Measurements from ENCODE around the gene BTBD6. TPM values are rescaled to one million over a fixed set of nuclear protein-coding genes. Genes with fewer than 3 reads are reported as not detected.

BTBD6 gene
- total RNA-seq, 1 donor from 2014 or later, result 38.8 TPM

- H3K4me3 Mint-ChIP-seq, result no peak overlapping the region
- no peaks in the 10 kb centered on the region for H3K9me3 Mint-ChIP-seq
- no peak overlapping the region for H3K27ac Mint-ChIP-seq
- H3K27me3 Mint-ChIP-seq, result no peaks in the 10 kb centered on the region
- DNase-seq (ENCODE audit: extremely low spot score, unreplicated experiment), result no peak
- TF ChIP-seq, protein P1, sequence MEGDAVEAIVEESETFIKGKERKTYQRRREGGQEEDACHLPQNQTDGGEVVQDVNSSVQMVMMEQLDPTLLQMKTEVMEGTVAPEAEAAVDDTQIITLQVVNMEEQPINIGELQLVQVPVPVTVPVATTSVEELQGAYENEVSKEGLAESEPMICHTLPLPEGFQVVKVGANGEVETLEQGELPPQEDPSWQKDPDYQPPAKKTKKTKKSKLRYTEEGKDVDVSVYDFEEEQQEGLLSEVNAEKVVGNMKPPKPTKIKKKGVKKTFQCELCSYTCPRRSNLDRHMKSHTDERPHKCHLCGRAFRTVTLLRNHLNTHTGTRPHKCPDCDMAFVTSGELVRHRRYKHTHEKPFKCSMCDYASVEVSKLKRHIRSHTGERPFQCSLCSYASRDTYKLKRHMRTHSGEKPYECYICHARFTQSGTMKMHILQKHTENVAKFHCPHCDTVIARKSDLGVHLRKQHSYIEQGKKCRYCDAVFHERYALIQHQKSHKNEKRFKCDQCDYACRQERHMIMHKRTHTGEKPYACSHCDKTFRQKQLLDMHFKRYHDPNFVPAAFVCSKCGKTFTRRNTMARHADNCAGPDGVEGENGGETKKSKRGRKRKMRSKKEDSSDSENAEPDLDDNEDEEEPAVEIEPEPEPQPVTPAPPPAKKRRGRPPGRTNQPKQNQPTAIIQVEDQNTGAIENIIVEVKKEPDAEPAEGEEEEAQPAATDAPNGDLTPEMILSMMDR (conservative IDR thresholded peaks at IDR 0.05), result no peak
- H3K4me1 Mint-ChIP-seq (ENCODE audit: unreplicated experiment), result peaks cover 14% of the 10 kb centered on the region
- H3K36me3 Mint-ChIP-seq, result peaks cover 18% of the 10 kb centered on the region
Measured at GRCh38 chr14:105226198-105226597, 22.1 kb upstream of the BTBD6 start.

GRCh38 chr14:105227346-105227745 lies 21.0 kb upstream of the BTBD6 start:
- Mint-ChIP-seq H3K9me3 (no peaks in the 10 kb centered on the region), H3K36me3 (peaks cover 11% of the 10 kb centered on the region), H3K4me3 (no peak overlapping the region), H3K4me1 (ENCODE audit: unreplicated experiment) (peaks cover 14% of the 10 kb centered on the region), H3K27ac (no peak overlapping the region), H3K27me3 (no peaks in the 10 kb centered on the region)
- no peak for DNase-seq (ENCODE audit: extremely low spot score, unreplicated experiment)
- TF ChIP-seq, protein P1 (conservative IDR thresholded peaks at IDR 0.05), result no peak

GRCh38 chr14:105228562-105228961 lies 19.8 kb upstream of the BTBD6 start:
- no peak for DNase-seq (ENCODE audit: extremely low spot score, unreplicated experiment)
- TF ChIP-seq, protein P1 (conservative IDR thresholded peaks at IDR 0.05), result no peak
- H3K27me3 Mint-ChIP-seq, result no peaks in the 10 kb centered on the region
- no peaks in the 10 kb centered on the region for H3K9me3 Mint-ChIP-seq
- H3K27ac Mint-ChIP-seq, result no peak overlapping the region
- no peak overlapping the region for H3K4me3 Mint-ChIP-seq
- H3K36me3 Mint-ChIP-seq, result peaks cover 5% of the 10 kb centered on the region
- peaks cover 8% of the 10 kb centered on the region for H3K4me1 Mint-ChIP-seq (ENCODE audit: unreplicated experiment)

GRCh38 chr14:105229099-105229655 lies 19.2 kb upstream of the BTBD6 start:
- TF ChIP-seq, protein P1 (conservative IDR thresholded peaks at IDR 0.05), result no peak
- H3K9me3 Mint-ChIP-seq, result no peaks in the 10 kb centered on the region
- peaks cover 5% of the 10 kb centered on the region for H3K36me3 Mint-ChIP-seq
- H3K27ac Mint-ChIP-seq, result no peak overlapping the region
- no peak for DNase-seq (ENCODE audit: extremely low spot score, unreplicated experiment)
- H3K27me3 Mint-ChIP-seq, result no peaks in the 10 kb centered on the region
- H3K4me1 Mint-ChIP-seq (ENCODE audit: unreplicated experiment), result peaks cover 5% of the 10 kb centered on the region
- H3K4me3 Mint-ChIP-seq, result no peak overlapping the region

DNA sequence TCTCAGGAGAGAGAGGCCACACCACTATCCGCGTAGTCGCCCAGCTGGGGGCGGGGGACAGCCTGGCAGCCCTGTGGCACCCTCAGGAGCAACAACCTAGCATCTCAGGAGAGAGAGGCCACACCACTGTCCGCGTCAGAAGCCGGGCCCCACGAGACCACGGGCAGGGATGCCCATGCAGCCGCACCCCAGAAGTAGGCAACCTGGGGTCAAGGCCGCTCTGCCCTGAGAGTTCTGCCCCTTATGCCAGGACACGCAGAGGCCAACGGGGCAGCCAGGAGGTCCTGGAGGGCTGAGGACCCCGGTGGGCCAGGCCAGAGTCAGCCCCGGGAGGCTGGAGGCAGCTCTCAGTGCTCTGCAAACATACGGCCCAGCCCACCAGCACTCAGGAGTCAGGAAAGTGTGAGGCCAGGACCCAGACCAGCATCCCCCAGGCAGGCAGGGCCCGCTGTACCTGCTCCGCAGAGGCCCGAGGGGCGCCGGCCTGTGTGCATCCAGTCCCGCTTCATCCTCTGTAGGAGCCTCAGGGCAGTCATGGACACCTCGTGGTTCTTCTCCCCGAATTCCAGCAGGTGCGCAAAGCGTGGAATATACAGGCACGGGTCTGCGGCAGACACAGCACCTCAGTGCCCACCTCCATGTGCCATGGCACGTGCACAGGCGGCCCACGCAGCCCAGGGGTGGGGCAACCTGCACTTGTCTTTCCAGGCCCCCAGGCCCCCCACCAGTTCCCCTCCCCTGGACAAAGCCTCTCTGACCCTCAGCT lies 7.3 kb upstream of the BTBD6 start:
- H3K4me3 Mint-ChIP-seq, result no peak overlapping the region
- no peaks in the 10 kb centered on the region for H3K27me3 Mint-ChIP-seq
- H3K27ac Mint-ChIP-seq, result no peak overlapping the region
- peaks cover 5% of the 10 kb centered on the region for H3K36me3 Mint-ChIP-seq
- H3K9me3 Mint-ChIP-seq, result no peaks in the 10 kb centered on the region
- no peak for DNase-seq (ENCODE audit: extremely low spot score, unreplicated experiment)
- H3K4me1 Mint-ChIP-seq (ENCODE audit: unreplicated experiment), result peaks cover 7% of the 10 kb centered on the region
- TF ChIP-seq, protein P1 (conservative IDR thresholded peaks at IDR 0.05), result no peak

Measured in type B pancreatic cell (in vitro differentiated cells).